ENCODE measurements around the gene FBN2. TPM values are rescaled to one million over a fixed set of nuclear protein-coding genes. Genes with fewer than 3 reads are reported as not detected.

The FBN2 gene
- total RNA-seq, 1 donor from 2014 or later, result 244 TPM

DNA sequence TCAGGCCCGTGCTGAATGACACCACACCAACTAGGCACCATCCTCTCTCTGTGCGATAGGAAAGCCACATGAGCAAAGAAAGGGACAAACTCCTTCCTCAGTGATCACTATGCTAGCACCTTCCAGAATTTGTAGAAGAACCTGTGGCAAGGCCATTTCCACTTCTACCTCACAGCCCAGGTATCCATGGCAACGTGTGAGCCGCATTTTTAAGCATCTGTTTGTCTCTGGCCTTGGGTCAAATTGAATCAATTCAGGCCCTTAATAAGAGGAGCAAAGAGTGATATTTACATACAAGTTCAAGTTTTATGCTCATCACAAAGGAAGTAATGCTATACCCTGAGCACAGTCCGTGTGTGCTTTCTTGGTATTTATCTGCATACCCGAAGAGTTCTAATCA, 275.1 kb downstream of the FBN2 start:
- TF ChIP-seq, protein P1, sequence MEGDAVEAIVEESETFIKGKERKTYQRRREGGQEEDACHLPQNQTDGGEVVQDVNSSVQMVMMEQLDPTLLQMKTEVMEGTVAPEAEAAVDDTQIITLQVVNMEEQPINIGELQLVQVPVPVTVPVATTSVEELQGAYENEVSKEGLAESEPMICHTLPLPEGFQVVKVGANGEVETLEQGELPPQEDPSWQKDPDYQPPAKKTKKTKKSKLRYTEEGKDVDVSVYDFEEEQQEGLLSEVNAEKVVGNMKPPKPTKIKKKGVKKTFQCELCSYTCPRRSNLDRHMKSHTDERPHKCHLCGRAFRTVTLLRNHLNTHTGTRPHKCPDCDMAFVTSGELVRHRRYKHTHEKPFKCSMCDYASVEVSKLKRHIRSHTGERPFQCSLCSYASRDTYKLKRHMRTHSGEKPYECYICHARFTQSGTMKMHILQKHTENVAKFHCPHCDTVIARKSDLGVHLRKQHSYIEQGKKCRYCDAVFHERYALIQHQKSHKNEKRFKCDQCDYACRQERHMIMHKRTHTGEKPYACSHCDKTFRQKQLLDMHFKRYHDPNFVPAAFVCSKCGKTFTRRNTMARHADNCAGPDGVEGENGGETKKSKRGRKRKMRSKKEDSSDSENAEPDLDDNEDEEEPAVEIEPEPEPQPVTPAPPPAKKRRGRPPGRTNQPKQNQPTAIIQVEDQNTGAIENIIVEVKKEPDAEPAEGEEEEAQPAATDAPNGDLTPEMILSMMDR (IDR thresholded peaks at IDR 0.05; ENCODE audit: unreplicated experiment), result no peak
- no peak overlapping the region for H3K27ac Mint-ChIP-seq
- H3K27me3 Mint-ChIP-seq (ENCODE audit: low read depth), result no peaks in the 10 kb centered on the region
- H3K4me3 Mint-ChIP-seq, result no peak overlapping the region
- peaks cover 3% of the 10 kb centered on the region for H3K9me3 Mint-ChIP-seq
- peaks cover 42% of the 10 kb centered on the region for H3K36me3 Mint-ChIP-seq
- DNase-seq (ENCODE audit: low spot score in 2 of 2, unreplicated experiment in 2 of 2), result no peak
- peaks cover 20% of the 10 kb centered on the region for H3K4me1 Mint-ChIP-seq

DNA sequence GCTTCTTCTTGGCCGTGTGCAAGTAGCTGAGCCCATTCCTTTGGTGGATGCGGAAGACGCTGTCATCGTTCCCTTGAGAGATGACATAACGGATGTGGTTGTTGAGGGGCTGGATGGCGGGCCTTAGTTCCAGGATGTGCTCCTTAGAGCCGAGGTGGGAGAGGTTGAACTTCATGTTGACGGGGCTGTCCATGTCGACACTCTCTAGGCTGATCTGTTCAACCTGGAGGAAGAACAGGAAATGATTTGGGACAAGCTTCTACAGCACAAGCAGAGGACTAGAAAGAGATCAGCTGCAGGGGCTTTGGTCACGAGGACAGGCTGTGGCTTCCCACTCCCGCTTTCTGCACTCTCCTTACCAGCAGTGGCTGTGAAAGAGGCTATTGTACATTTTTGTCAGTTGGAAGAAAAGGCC, 278.4 kb downstream of the FBN2 start:
- TF ChIP-seq, protein P1 (IDR thresholded peaks at IDR 0.05; ENCODE audit: unreplicated experiment), result no peak
- H3K9me3 Mint-ChIP-seq, result peaks cover 3% of the 10 kb centered on the region
- H3K4me3 Mint-ChIP-seq, result no peak overlapping the region
- no peaks in the 10 kb centered on the region for H3K27me3 Mint-ChIP-seq (ENCODE audit: low read depth)
- peaks cover 41% of the 10 kb centered on the region for H3K36me3 Mint-ChIP-seq
- DNase-seq (ENCODE audit: low spot score in 2 of 2, unreplicated experiment in 2 of 2), result no peak
- peak overlapping the region; percentile 57 for H3K27ac Mint-ChIP-seq
- peaks cover 25% of the 10 kb centered on the region for H3K4me1 Mint-ChIP-seq

DNA sequence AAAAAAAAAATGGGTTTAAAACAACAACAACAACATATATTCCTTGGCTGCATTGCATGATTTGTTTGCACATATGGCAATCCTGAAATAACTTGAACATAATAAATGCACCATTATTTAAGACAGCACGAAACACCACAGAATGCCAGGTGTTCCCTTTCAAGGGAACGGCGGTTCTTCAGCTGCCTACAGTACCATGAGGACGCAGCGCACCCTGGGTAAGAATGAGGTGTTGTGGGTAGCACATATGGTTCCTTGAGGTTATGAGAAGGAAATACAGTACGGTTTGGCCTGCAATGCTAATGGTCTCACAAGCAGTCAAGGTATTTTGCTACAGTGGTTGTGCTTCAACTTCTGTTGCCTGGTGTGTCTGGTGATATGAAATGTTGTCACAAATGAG, 279.7 kb downstream of the FBN2 start:
- peaks cover 18% of the 10 kb centered on the region for H3K4me1 Mint-ChIP-seq
- TF ChIP-seq, protein P1 (IDR thresholded peaks at IDR 0.05; ENCODE audit: unreplicated experiment), result no peak
- no peak overlapping the region for H3K27ac Mint-ChIP-seq
- peaks cover 43% of the 10 kb centered on the region for H3K36me3 Mint-ChIP-seq
- H3K9me3 Mint-ChIP-seq, result peaks cover 10% of the 10 kb centered on the region
- DNase-seq (ENCODE audit: low spot score in 2 of 2, unreplicated experiment in 2 of 2), result no peak
- no peaks in the 10 kb centered on the region for H3K27me3 Mint-ChIP-seq (ENCODE audit: low read depth)
- no peak overlapping the region for H3K4me3 Mint-ChIP-seq

DNA sequence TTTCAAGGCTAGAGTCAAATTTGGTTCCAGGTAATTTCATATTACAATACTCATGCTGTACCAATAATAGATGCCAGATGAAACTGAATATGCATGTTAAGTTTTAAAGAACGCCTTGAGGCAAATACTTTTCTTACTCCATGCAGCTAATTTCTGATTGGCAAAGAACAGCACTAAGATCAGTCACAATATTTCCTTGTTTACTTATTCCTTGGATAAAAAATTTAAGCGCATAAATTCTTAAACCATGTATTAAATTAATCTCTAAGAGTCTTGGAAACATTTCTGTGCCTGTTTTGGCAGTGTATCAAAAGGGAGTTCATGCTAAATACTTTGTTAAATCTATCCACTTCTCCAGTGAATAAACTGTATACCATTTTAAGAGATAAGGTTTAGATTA, 281.0 kb downstream of the FBN2 start:
- Mint-ChIP-seq H3K4me3 (no peak overlapping the region), H3K36me3 (peaks cover 33% of the 10 kb centered on the region), H3K27me3 (ENCODE audit: low read depth) (no peaks in the 10 kb centered on the region), H3K27ac (peak overlapping the region; percentile 58), H3K4me1 (peaks cover 18% of the 10 kb centered on the region), H3K9me3 (peaks cover 10% of the 10 kb centered on the region)
- DNase-seq (ENCODE audit: low spot score in 2 of 2, unreplicated experiment in 2 of 2), result no peak
- TF ChIP-seq, protein P1 (IDR thresholded peaks at IDR 0.05; ENCODE audit: unreplicated experiment), result no peak

DNA sequence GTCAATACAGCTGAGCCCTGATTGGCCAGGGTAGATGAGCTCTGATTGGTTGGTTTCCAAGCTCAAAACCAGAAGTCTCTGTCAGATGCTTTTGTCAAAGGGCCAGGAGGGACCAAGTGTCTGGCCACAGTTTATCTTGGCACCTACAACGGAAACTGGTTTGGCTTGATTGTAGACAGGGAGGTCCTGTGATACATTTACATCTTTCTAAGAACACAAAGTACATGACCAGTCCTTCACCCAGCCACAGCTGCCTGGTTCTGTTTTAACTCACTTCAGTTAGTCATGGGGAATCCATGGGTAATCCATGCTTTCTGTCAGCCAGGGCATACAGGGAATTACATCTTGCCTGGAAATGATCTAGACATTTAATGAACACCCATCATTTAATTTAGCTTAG, 283.3 kb downstream of the FBN2 start:
- Mint-ChIP-seq H3K36me3 (peaks cover 20% of the 10 kb centered on the region), H3K4me3 (no peak overlapping the region), H3K9me3 (peaks cover 14% of the 10 kb centered on the region), H3K4me1 (peaks cover 18% of the 10 kb centered on the region), H3K27ac (no peak overlapping the region), H3K27me3 (ENCODE audit: low read depth) (no peaks in the 10 kb centered on the region)
- TF ChIP-seq, protein P1 (IDR thresholded peaks at IDR 0.05; ENCODE audit: unreplicated experiment), result no peak
- DNase-seq (ENCODE audit: low spot score in 2 of 2, unreplicated experiment in 2 of 2), result no peak

DNA sequence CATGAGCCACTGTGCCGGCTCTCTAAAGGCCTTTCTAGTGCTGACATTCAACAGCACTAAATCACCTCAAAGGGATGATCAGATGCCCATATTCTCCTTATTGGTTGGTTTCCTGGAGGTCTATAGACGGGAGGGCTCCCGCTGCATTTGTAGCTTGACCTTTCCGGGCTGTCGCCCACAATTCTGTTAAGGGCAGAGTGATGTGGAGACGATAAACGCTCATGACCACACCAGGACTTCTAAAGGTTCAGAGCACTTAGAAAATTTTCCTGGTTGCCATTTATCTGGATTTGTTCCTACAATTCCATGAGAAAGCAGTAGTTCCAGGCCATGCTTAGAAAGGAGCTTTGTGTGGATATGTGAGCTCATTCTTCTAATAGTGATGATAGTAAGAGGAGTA, 284.2 kb downstream of the FBN2 start:
- TF ChIP-seq, protein P1 (IDR thresholded peaks at IDR 0.05; ENCODE audit: unreplicated experiment), result no peak
- H3K27ac Mint-ChIP-seq, result no peak overlapping the region
- no peaks in the 10 kb centered on the region for H3K27me3 Mint-ChIP-seq (ENCODE audit: low read depth)
- no peak for DNase-seq (ENCODE audit: low spot score in 2 of 2, unreplicated experiment in 2 of 2)
- H3K4me3 Mint-ChIP-seq, result no peak overlapping the region
- H3K4me1 Mint-ChIP-seq, result peaks cover 18% of the 10 kb centered on the region
- H3K36me3 Mint-ChIP-seq, result peaks cover 15% of the 10 kb centered on the region
- peaks cover 14% of the 10 kb centered on the region for H3K9me3 Mint-ChIP-seq
